Neural crest cell (in vitro differentiated cells): ENCODE data around the gene CEP128. TPM values are rescaled to one million over a fixed set of nuclear protein-coding genes. Genes with fewer than 3 reads are reported as not detected.

Source experiments
- DNase-seq: peaks from one replicate; pipeline ENCODE4 v3.0.0; 2021; ENCODE audit warnings: low read depth, mixed read lengths, low spot score
- H3K27ac Mint-ChIP-seq: one replicate; pipeline ENCODE4 v1.8.0; 2021; ENCODE audit warnings: mild to moderate bottlenecking, mixed read lengths; ENCODE audit not compliant: unreplicated experiment
- H3K27me3 Mint-ChIP-seq: 2 replicates; pipeline ENCODE4 v1.8.0; 2021; ENCODE audit warnings: low read depth, mild to moderate bottlenecking, mixed read lengths
- H3K36me3 Mint-ChIP-seq: 2 replicates; pipeline ENCODE4 v1.8.0; 2021; ENCODE audit warnings: low read depth, mild to moderate bottlenecking, mixed read lengths
- H3K4me1 Mint-ChIP-seq: 2 replicates; pipeline ENCODE4 v1.8.0; 2021; ENCODE audit warnings: mixed read lengths
- H3K4me3 Mint-ChIP-seq: one replicate; pipeline ENCODE4 v1.8.0; 2021; ENCODE audit warnings: mild to moderate bottlenecking, mixed read lengths
- H3K9me3 Mint-ChIP-seq: 2 replicates; pipeline ENCODE4 v1.8.0; 2021; ENCODE audit warnings: mixed read lengths
- total RNA-seq: library from RNA; stranded (reverse); gene quantifications from 2 replicates; pipeline ENCODE4 v1.2.1, GENCODE V29; 2021
- TF ChIP-seq, protein P1 (sequence below): fragments of 200-600 bp; sonication (generic); conservative IDR thresholded peaks from 2 replicates; pipeline ENCODE4 v1.5.0; 2021; ENCODE audit warnings: antibody characterized with exemption, mild to moderate bottlenecking

The CEP128 gene
- total RNA-seq, 1 donor from 2014 or later, result 25.8 TPM

DNA sequence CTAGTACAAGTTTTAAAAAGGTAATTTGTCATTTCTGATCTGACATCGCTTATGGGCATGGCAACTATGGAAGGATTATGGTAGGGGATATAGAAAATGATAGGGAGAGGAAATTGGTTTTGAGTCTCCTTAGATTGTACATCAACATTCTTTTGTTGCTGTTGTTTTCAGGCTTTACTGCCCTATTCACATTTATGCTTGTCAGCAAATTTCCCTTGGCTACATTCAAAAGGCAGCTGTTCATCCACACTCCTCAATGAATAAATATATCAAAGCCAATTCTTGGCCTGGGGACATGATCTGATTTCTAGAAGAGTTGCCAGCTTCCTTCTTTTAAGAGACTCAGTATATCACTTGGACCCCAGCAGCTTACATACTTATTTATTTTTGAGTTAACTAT lies 283.4 kb downstream of the CEP128 start:
- H3K27me3 Mint-ChIP-seq, result no peaks in the 10 kb centered on the region

DNA sequence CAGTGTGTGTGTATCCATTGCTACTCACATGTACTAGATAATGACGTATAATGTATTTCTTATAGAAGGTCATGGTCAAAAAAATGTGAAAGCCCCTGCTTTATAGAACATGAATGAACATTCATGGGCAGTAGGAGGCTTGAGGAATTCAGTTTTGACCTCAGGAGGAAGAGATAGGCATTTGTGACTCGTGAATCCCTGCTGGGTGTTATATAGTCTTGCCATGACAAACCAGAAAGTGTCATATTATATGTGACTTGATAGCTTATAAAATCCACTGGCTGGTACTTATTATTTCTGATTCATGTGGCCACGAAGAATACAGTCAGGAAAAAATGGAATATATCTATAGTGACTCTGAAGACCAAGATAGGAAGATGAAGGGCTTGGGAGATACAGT lies 287.6 kb downstream of the CEP128 start:
- H3K4me3 Mint-ChIP-seq, result no peak overlapping the region
- TF ChIP-seq, protein P1, sequence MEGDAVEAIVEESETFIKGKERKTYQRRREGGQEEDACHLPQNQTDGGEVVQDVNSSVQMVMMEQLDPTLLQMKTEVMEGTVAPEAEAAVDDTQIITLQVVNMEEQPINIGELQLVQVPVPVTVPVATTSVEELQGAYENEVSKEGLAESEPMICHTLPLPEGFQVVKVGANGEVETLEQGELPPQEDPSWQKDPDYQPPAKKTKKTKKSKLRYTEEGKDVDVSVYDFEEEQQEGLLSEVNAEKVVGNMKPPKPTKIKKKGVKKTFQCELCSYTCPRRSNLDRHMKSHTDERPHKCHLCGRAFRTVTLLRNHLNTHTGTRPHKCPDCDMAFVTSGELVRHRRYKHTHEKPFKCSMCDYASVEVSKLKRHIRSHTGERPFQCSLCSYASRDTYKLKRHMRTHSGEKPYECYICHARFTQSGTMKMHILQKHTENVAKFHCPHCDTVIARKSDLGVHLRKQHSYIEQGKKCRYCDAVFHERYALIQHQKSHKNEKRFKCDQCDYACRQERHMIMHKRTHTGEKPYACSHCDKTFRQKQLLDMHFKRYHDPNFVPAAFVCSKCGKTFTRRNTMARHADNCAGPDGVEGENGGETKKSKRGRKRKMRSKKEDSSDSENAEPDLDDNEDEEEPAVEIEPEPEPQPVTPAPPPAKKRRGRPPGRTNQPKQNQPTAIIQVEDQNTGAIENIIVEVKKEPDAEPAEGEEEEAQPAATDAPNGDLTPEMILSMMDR, result no peak
- H3K4me1 Mint-ChIP-seq, result peaks cover 15% of the 10 kb centered on the region
- H3K27ac Mint-ChIP-seq, result no peak overlapping the region
- peaks cover 3% of the 10 kb centered on the region for H3K9me3 Mint-ChIP-seq
- H3K36me3 Mint-ChIP-seq, result peaks cover 13% of the 10 kb centered on the region
- no peaks in the 10 kb centered on the region for H3K27me3 Mint-ChIP-seq
- DNase-seq, result no peak

More for the DNA sequence above, 283.4 kb downstream of the CEP128 start:
- TF ChIP-seq, protein P1, result no peak
- peaks cover 2% of the 10 kb centered on the region for H3K36me3 Mint-ChIP-seq
- no peak overlapping the region for H3K27ac Mint-ChIP-seq
- DNase-seq, result no peak
- no peaks in the 10 kb centered on the region for H3K9me3 Mint-ChIP-seq
- no peak overlapping the region for H3K4me3 Mint-ChIP-seq
- peaks cover 20% of the 10 kb centered on the region for H3K4me1 Mint-ChIP-seq

DNA sequence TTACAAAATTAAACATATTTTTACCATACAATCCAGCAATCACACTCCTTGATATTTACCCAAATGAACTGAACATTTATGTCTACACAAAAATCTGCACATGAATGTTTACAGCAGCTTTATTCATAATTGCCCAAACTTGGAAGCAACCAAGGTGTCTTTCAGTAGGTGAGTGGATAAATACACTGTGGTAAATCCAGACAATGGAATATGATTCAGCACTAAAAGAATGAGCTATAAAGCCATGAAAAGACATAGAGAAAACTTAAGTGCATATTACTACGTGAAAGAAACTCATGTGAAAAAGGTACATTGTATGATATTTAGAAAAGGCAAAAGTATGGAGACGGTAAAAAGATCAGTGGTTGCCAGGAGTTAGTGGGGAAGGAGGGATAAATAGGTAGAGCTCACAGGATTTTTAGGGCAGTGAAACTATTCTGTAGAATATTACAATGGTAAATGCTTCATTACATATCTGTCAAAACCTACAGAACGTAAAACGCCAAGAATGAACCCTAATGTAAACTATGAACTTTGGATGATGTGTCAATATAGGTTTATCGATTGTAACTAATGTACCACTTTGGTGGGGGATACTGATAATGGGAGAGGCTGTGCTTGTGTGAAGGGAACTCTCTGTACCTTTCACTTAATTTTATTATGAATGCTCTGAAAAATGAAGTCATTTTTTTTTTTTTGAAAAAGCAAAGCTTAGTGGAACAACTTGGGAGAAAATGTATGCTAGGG lies 295.7 kb downstream of the CEP128 start:
- Mint-ChIP-seq H3K27me3 (no peaks in the 10 kb centered on the region), H3K4me1 (no peaks in the 10 kb centered on the region), H3K27ac (no peak overlapping the region), H3K36me3 (no peaks in the 10 kb centered on the region), H3K4me3 (no peak overlapping the region), H3K9me3 (no peaks in the 10 kb centered on the region)
- TF ChIP-seq, protein P1, result no peak
- no peak for DNase-seq

DNA sequence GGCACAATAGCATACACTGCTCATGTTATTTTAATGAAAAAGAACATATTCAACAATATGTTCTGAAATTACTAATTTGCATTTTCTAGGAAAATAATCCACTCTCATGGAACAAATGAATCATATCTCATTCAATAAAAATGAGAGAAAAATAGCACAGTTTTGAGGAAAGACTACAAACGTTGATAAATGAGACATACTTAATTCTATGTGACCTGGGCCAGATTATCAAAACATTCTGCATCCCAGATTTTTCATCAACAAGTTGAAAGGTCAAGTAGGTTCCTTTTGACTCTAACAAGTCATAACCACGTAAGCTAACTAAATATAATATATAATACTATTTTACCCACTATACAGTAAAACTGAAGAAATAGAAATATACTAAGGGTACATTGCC lies 296.7 kb downstream of the CEP128 start:
- Mint-ChIP-seq H3K4me1 (no peaks in the 10 kb centered on the region), H3K4me3 (no peak overlapping the region), H3K27ac (no peak overlapping the region), H3K9me3 (no peaks in the 10 kb centered on the region), H3K36me3 (no peaks in the 10 kb centered on the region), H3K27me3 (no peaks in the 10 kb centered on the region)
- no peak for DNase-seq
- TF ChIP-seq, protein P1, result no peak

DNA sequence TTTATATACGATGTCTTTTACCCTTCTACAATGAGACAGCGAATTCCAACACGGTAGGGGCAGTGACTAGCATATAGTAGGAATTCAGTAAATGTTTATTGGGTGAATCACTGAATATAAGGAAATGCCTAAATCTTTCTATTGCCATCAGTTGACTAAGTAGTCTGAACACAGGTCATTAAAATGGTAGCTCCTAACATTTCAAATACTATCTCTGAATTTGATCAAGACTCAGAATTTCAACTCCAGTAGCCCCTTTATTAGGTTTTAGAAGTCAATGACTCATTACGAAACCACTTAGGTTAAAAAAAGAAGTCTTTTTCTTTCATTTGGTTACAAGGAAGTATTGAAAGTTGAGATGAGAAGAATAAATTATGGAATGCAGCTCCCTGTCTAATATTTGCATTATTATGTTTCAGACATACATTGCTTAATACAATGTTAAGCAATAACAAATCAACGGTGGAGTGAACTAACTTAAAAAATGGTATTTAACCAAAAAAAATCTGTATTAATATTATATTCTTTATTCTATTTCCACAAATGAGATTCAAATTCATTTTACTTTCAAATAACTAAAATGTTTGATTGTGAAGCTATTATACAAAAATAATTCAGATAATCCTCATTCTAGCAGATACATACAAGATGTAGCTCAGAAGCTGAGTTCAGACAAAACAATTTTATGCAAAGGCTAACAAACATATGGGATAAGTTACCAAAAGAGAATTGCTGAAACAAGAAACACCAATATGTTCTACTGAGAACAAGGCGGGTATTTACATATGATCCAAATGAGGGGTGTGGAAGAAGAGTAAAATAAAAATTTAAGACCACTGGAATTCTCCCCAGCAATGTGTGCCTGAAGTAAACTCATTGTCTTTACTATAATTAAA lies 302.7 kb downstream of the CEP128 start:
- Mint-ChIP-seq H3K27me3 (no peaks in the 10 kb centered on the region), H3K27ac (no peak overlapping the region), H3K9me3 (no peaks in the 10 kb centered on the region), H3K4me1 (no peaks in the 10 kb centered on the region), H3K36me3 (no peaks in the 10 kb centered on the region), H3K4me3 (no peak overlapping the region)
- TF ChIP-seq, protein P1, result no peak
- no peak for DNase-seq
